Liver (tissue), 9 donors: ENCODE measurements around the gene EXOSC3. TPM values are rescaled to one million over a fixed set of nuclear protein-coding genes. Genes with fewer than 3 reads are reported as not detected.
"Not testable (repeated sequence)": the region's sequence is repeated elsewhere in the genome, so short reads cannot be mapped to it uniquely, and the experiment has no call there.

ENCODE experiments used
- DNase-seq: peaks from one replicate; pipeline ENCODE4 v3.0.0-alpha.2; 2017; ENCODE audit warnings: low spot score
- H3K27ac ChIP-seq, 2 donors: one replicate each; pipeline ENCODE4 v1.7.0; 2013; ENCODE audit warnings: inconsistent platforms in 2 of 2, low read length in 2 of 2, control low read depth in 1 of 2, low read depth in 1 of 2, mild to moderate bottlenecking in 1 of 2
- H3K27me3 ChIP-seq, 4 donors: one replicate each; pipeline versions ENCODE4 v1.6.1 to v1.7.0; 2013; ENCODE audit warnings: low read length in 3 of 4, inconsistent platforms in 1 of 4, mild to moderate bottlenecking in 1 of 4, moderate library complexity in 1 of 4; ENCODE audit not compliant: control insufficient read depth in 4 of 4, insufficient read depth in 4 of 4
- H3K36me3 ChIP-seq, 4 donors: one replicate each; pipeline versions ENCODE4 v1.6.1 to v1.7.0; 2013; ENCODE audit warnings: low read length in 3 of 4, mild to moderate bottlenecking in 3 of 4, low read depth in 1 of 4, moderate library complexity in 1 of 4; ENCODE audit not compliant: control insufficient read depth in 4 of 4, insufficient read depth in 3 of 4
- H3K4me1 ChIP-seq, 4 donors: one replicate each; pipeline versions ENCODE4 v1.6.1 to v1.7.0; 2013; ENCODE audit warnings: low read length in 3 of 4, mild to moderate bottlenecking in 3 of 4, moderate library complexity in 1 of 4; ENCODE audit not compliant: control insufficient read depth in 4 of 4, insufficient read depth in 4 of 4
- H3K4me3 ChIP-seq, 3 donors: one replicate each; pipeline versions ENCODE4 v1.6.1 to v1.7.0; 2013; ENCODE audit warnings: low read length in 3 of 3, control low read depth in 1 of 3, low read depth in 1 of 3, mild to moderate bottlenecking in 1 of 3
- H3K9ac ChIP-seq, 2 donors: one replicate each; pipeline ENCODE4 v1.7.0; 2013; ENCODE audit warnings: low read length in 2 of 2, mild to moderate bottlenecking in 2 of 2, moderate library complexity in 2 of 2, control low read depth in 1 of 2, low read depth in 1 of 2
- H3K9me3 ChIP-seq, 4 donors: one replicate each; pipeline versions ENCODE4 v1.6.1 to v1.7.0; 2013; ENCODE audit warnings: low read length in 3 of 4; ENCODE audit not compliant: control insufficient read depth in 4 of 4
- EGR1 ChIP-seq, 2 donors: IDR thresholded peaks; 2 replicates each; pipeline ENCODE4 v1.6.1; 2016 to 2018; ENCODE audit warnings: antibody characterized with exemption in 2 of 2, low read depth in 2 of 2
- FOXA1 ChIP-seq: IDR thresholded peaks from 2 replicates; pipeline ENCODE4 v1.6.1; 2016; ENCODE audit warnings: antibody characterized with exemption
- FOXA2 ChIP-seq: IDR thresholded peaks from 2 replicates; pipeline ENCODE4 v1.6.1; 2016; ENCODE audit warnings: antibody characterized with exemption
- GABPA ChIP-seq, 2 donors: IDR thresholded peaks in 1 of 2; conservative IDR thresholded peaks in 1 of 2; 2 replicates each; pipeline ENCODE4 v1.6.1; 2016; ENCODE audit warnings: antibody characterized with exemption in 2 of 2, mild to moderate bottlenecking in 1 of 2, moderate library complexity in 1 of 2
- HNF4A ChIP-seq, 2 donors: conservative IDR thresholded peaks; 2 replicates each; pipeline ENCODE4 v1.6.1; 2016; ENCODE audit warnings: antibody characterized with exemption in 2 of 2, mild to moderate bottlenecking in 2 of 2
- HNF4G ChIP-seq: IDR thresholded peaks from 2 replicates; pipeline ENCODE4 v1.6.1; 2016; ENCODE audit warnings: antibody characterized with exemption
- JUND ChIP-seq, 2 donors: IDR thresholded peaks; 2 replicates each; pipeline ENCODE4 v1.6.1; 2016; ENCODE audit warnings: antibody characterized with exemption in 2 of 2
- NR2F2 ChIP-seq: IDR thresholded peaks from 2 replicates; pipeline ENCODE4 v1.6.1; 2016; ENCODE audit warnings: antibody characterized with exemption
- RAD21 ChIP-seq, 2 donors: IDR thresholded peaks; 2 replicates each; pipeline ENCODE4 v1.6.1; 2016; ENCODE audit warnings: antibody characterized with exemption in 2 of 2, mild to moderate bottlenecking in 2 of 2
- REST ChIP-seq: IDR thresholded peaks from 2 replicates; pipeline ENCODE4 v1.6.1; 2016; ENCODE audit warnings: antibody characterized with exemption, mild to moderate bottlenecking
- RXRA ChIP-seq, 2 donors: IDR thresholded peaks; 2 replicates each; pipeline ENCODE4 v1.6.1; 2017 to 2018; ENCODE audit warnings: antibody characterized with exemption in 2 of 2, mild to moderate bottlenecking in 1 of 2
- SP1 ChIP-seq: IDR thresholded peaks from 2 replicates; pipeline ENCODE4 v1.6.1; 2018; ENCODE audit warnings: antibody characterized with exemption, mild to moderate bottlenecking
- TAF1 ChIP-seq: conservative IDR thresholded peaks from 2 replicates; pipeline ENCODE4 v1.6.1; 2016; ENCODE audit warnings: antibody characterized with exemption, mild to moderate bottlenecking
- YY1 ChIP-seq: IDR thresholded peaks from 2 replicates; pipeline ENCODE4 v1.6.1; 2016; ENCODE audit warnings: antibody characterized with exemption, mild to moderate bottlenecking
- WGBS: extraction: QIAGEN DNeasy Blood & Tissue Kit; methylation state at CpG from one replicate; pipeline ENCODE4 v1.1.7; 2013; 5-methylcytosine and 5-hydroxymethylcytosine counted together
- polyA plus RNA-seq, 2 donors: library from polyadenylated mRNA; stranded (reverse) in 1 of 2; unstranded in 1 of 2; fragments of 200-250 nt in 1 of 2; fragments of >200 nt in 1 of 2; fragmentation: Nextera tagmentation in 1 of 2; extraction: Ambion mirVana in 1 of 2; gene quantifications; one replicate each; pipeline versions ENCODE4 v1.2.1 to v1.2.3, GENCODE V29; 2013 to 2015
- total RNA-seq, 2 donors: library from RNA; depleted of rRNA; stranded (reverse); fragments of >200 nt; gene quantifications; one replicate each; pipeline ENCODE4 v1.2.3, GENCODE V29; 2014
- TF ChIP-seq, protein P1 (sequence below): IDR thresholded peaks from 2 replicates; pipeline ENCODE4 v1.6.1; 2016; ENCODE audit warnings: antibody characterized with exemption
- TF ChIP-seq, protein P2 (sequence below): IDR thresholded peaks from 2 replicates; pipeline ENCODE4 v1.6.1; 2016; ENCODE audit warnings: antibody characterized with exemption
- TF ChIP-seq, protein P3 (sequence below): IDR thresholded peaks from 2 replicates; pipeline ENCODE4 v1.6.1; 2016; ENCODE audit warnings: antibody characterized with exemption
- TF ChIP-seq, protein P4 (sequence below): fragments of 150-350 bp; IDR thresholded peaks from 2 replicates; pipeline ENCODE4 v1.5.1; 2017; ENCODE audit warnings: improper control_type of control experiment, low read depth, low read length; ENCODE audit not compliant: missing input control
- donor health status: healthy.
- donor health status: healthy.
- donor health status: healthy.
- donor health status: healthy.
- donor health status: healthy.

The EXOSC3 gene
- total and polyA plus RNA-seq, 4 donors = 16.2 to 27.7 (median 19.6) TPM

DNA sequence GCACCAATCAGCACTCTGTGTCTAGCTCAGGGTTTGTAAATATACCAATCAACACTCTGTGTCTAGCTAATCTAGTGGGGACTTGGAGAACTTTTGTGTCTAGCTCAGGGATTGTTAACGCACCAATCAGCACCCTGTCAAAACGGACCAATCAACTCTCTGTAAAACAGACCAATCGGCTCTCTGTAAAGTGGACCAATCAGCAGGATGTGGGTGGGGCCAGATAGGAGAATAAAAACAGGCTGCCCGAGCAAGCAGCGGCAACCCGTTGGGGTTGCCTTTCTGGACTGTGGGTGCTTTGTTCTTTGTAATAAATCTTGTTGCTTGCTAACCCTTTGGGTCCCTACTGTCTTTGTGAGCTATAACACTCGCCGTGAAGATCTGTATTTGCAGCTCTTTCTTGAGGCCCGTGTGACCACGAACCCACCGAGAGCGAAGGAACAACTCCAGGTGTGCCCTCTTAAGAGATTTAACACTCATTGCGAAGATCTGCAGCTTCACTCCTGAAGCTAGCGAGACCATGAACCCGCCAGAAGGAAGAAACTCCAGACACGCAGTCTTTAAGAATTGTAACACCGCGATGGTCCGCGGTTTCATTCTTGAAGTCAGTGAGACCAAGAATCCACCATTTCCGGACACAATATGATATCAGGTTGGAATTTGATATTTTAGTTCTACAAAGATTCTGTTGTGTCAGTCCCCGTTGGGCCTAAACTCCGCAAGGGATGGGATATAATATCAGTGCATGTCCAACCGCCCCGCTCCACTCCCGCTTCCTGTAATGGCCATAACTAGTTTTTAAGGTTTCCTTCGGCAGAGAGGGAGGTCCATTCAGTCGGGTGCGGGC is 32.0 kb downstream of the EXOSC3 start:
- TF ChIP-seq SP1 (no peak), YY1 (no peak), FOXA1 (no peak), GABPA (IDR thresholded peaks at IDR 0.05 in 1 of 2, conservative IDR thresholded peaks at IDR 0.05 in 1 of 2) (no peak), NR2F2 (no peak), HNF4A (conservative IDR thresholded peaks at IDR 0.05) (no peak), EGR1 (IDR thresholded peaks at IDR 0.05; ENCODE audit: low read depth in 2 of 2) (no peak), FOXA2 (no peak), JUND (IDR thresholded peaks at IDR 0.05) (no peak), RXRA (IDR thresholded peaks at IDR 0.05) (no peak), REST (no peak), TAF1 (no peak), RAD21 (IDR thresholded peaks at IDR 0.05) (no peak), HNF4G (no peak)
- TF ChIP-seq, protein P1, sequence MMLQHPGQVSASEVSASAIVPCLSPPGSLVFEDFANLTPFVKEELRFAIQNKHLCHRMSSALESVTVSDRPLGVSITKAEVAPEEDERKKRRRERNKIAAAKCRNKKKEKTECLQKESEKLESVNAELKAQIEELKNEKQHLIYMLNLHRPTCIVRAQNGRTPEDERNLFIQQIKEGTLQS = no peak
- TF ChIP-seq, protein P2, sequence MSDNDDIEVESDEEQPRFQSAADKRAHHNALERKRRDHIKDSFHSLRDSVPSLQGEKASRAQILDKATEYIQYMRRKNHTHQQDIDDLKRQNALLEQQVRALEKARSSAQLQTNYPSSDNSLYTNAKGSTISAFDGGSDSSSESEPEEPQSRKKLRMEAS = no peak
- TF ChIP-seq, protein P3, sequence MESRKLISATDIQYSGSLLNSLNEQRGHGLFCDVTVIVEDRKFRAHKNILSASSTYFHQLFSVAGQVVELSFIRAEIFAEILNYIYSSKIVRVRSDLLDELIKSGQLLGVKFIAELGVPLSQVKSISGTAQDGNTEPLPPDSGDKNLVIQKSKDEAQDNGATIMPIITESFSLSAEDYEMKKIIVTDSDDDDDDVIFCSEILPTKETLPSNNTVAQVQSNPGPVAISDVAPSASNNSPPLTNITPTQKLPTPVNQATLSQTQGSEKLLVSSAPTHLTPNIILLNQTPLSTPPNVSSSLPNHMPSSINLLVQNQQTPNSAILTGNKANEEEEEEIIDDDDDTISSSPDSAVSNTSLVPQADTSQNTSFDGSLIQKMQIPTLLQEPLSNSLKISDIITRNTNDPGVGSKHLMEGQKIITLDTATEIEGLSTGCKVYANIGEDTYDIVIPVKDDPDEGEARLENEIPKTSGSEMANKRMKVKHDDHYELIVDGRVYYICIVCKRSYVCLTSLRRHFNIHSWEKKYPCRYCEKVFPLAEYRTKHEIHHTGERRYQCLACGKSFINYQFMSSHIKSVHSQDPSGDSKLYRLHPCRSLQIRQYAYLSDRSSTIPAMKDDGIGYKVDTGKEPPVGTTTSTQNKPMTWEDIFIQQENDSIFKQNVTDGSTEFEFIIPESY = no peak
- TF ChIP-seq, protein P4, sequence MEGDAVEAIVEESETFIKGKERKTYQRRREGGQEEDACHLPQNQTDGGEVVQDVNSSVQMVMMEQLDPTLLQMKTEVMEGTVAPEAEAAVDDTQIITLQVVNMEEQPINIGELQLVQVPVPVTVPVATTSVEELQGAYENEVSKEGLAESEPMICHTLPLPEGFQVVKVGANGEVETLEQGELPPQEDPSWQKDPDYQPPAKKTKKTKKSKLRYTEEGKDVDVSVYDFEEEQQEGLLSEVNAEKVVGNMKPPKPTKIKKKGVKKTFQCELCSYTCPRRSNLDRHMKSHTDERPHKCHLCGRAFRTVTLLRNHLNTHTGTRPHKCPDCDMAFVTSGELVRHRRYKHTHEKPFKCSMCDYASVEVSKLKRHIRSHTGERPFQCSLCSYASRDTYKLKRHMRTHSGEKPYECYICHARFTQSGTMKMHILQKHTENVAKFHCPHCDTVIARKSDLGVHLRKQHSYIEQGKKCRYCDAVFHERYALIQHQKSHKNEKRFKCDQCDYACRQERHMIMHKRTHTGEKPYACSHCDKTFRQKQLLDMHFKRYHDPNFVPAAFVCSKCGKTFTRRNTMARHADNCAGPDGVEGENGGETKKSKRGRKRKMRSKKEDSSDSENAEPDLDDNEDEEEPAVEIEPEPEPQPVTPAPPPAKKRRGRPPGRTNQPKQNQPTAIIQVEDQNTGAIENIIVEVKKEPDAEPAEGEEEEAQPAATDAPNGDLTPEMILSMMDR = no peak
- no peak overlapping the region for H3K9ac ChIP-seq
- H3K36me3 ChIP-seq = no peaks in the 10 kb centered on the region
- WGBS = 89% methylated on average over 29 of the region's 29 CpGs
- no peaks in the 10 kb centered on the region for H3K27me3 ChIP-seq
- no peak overlapping the region for H3K27ac ChIP-seq
- H3K4me1 ChIP-seq = peaks cover 2 to 13% (median 8%) of the 10 kb centered on the region in 4 donors
- H3K4me3 ChIP-seq = peak overlapping the region; percentile 74 to 99 (median 75)
- no peak for DNase-seq
- H3K9me3 ChIP-seq = no peaks in the 10 kb centered on the region

DNA sequence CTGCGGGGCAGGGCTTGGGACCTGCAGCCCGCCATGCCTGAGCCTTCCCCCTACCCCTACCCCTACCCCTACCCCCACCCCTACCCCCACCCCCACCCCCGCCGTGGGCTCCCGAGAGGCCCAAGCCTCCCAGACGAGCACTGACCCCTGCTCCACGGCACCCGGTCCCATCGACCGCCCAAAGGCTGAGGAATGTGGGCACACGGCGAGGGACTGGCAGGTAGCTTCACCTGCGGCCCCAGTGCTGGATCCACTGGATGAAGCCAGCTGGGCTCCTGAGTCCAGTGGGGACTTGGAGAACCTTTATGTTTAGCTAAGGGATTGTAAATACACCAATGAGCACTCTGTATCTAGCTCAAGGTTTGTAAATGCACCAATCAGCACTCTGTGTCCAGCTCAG is 32.8 kb downstream of the EXOSC3 start:
- H3K27me3 ChIP-seq, DNase-seq, H3K9me3 ChIP-seq, H3K27ac ChIP-seq, H3K36me3 ChIP-seq, H3K4me3 ChIP-seq, H3K9ac ChIP-seq: not testable (repeated sequence)
- WGBS = 96% methylated on average over 13 of the region's 13 CpGs
- H3K4me1 ChIP-seq = peaks cover 2 to 13% (median 8%) of the 10 kb centered on the region in 4 donors

GRCh38 chr9:37751704-37752103 is 33.2 kb downstream of the EXOSC3 start:
- not testable (repeated sequence) for DNase-seq, H3K27me3 ChIP-seq
- 91% methylated on average over 30 of the region's 30 CpGs for WGBS

More at GRCh38 chr9:37751704-37752103, 33.2 kb downstream of the EXOSC3 start:
- peaks cover 2 to 13% (median 8%) of the 10 kb centered on the region in 4 donors for H3K4me1 ChIP-seq
- H3K9ac ChIP-seq, H3K9me3 ChIP-seq, H3K4me3 ChIP-seq, H3K36me3 ChIP-seq, H3K27ac ChIP-seq: not testable (repeated sequence)
